Smooth muscle cell (in vitro differentiated cells): ENCODE measurements around the gene TBC1D14. TPM values are rescaled to one million over a fixed set of nuclear protein-coding genes. Genes with fewer than 3 reads are reported as not detected.

ENCODE experiments used
- DNase-seq: peaks from one replicate; lab custom pipeline; 2025; ENCODE audit not compliant: unreplicated experiment; lab: John Stamatoyannopoulos, UW
- H2AFZ ChIP-seq: fragments of 200-600 bp; sonication (generic); 2 replicates; pipeline ENCODE4 v1.6.0; 2016; ENCODE audit warnings: antibody characterized with exemption, low read depth, mild to moderate bottlenecking
- H3F3A ChIP-seq: fragments of 200-600 bp; sonication (generic); 2 replicates; pipeline ENCODE4 v1.6.0; 2017; ENCODE audit warnings: antibody characterized with exemption, low read depth
- H3K27ac ChIP-seq: fragments of 200-600 bp; sonication (generic); 2 replicates; pipeline ENCODE4 v1.5.1; 2016; ENCODE audit warnings: low read depth, mild to moderate bottlenecking
- H3K27me3 ChIP-seq: fragments of 200-600 bp; sonication (generic); 2 replicates; pipeline ENCODE4 v1.6.1; 2016; ENCODE audit warnings: low read depth, mild to moderate bottlenecking
- H3K36me3 ChIP-seq: fragments of 200-600 bp; sonication (generic); 2 replicates; pipeline ENCODE4 v1.5.1; 2016; ENCODE audit warnings: low read depth
- H3K4me1 ChIP-seq: fragments of 200-600 bp; sonication (generic); 2 replicates; pipeline ENCODE4 v1.5.1; 2016; ENCODE audit warnings: low read depth
- H3K4me2 ChIP-seq: fragments of 200-600 bp; sonication (generic); 2 replicates; pipeline ENCODE4 v1.6.0; 2016; ENCODE audit warnings: mild to moderate bottlenecking
- H3K4me3 ChIP-seq: fragments of 200-600 bp; sonication (generic); 2 replicates; pipeline ENCODE4 v1.5.1; 2016; ENCODE audit warnings: mild to moderate bottlenecking
- H3K79me2 ChIP-seq: fragments of 200-600 bp; sonication (generic); 2 replicates; pipeline ENCODE4 v1.6.0; 2016; ENCODE audit warnings: low read depth, mild to moderate bottlenecking
- H3K9ac ChIP-seq: fragments of 200-600 bp; sonication (generic); 2 replicates; pipeline ENCODE4 v1.6.0; 2016; ENCODE audit warnings: low read depth
- H3K9me3 ChIP-seq: fragments of 200-600 bp; sonication (generic); replicated peaks from 2 replicates; pipeline ENCODE4 v1.5.1; 2016; ENCODE audit warnings: low read depth
- H4K20me1 ChIP-seq: fragments of 200-600 bp; sonication (generic); 2 replicates; pipeline ENCODE4 v1.6.0; 2016; ENCODE audit warnings: low read depth
- CTCF ChIP-seq: fragments of 200-600 bp; sonication (generic); IDR thresholded peaks from 2 replicates; pipeline ENCODE4 v1.5.1; 2017; ENCODE audit warnings: borderline replicate concordance, mild to moderate bottlenecking, antibody characterized with exemption; ENCODE audit not compliant: insufficient read depth, poor library complexity, severe bottlenecking
- WGBS: methylation state at CpG from one replicate; pipeline ENCODE4 v1.1.7; 2016; ENCODE audit warnings: low lambda C conversion rate; 5-methylcytosine and 5-hydroxymethylcytosine counted together
- polyA plus RNA-seq: library from polyadenylated mRNA; unstranded; fragments of >200 nt; fragmentation: Nextera tagmentation; extraction: Ambion mirVana; gene quantifications from 2 replicates; pipeline ENCODE4 v1.2.1, GENCODE V29; 2016
- total RNA-seq: library from RNA; depleted of rRNA; stranded (reverse); fragments of >200 nt; gene quantifications from 2 replicates; pipeline ENCODE4 v1.2.3, GENCODE V29; 2014

TBC1D14 gene
- total and polyA plus RNA-seq, 2 experiments from 2014 or later = 13.0 to 24.4 TPM

DNA sequence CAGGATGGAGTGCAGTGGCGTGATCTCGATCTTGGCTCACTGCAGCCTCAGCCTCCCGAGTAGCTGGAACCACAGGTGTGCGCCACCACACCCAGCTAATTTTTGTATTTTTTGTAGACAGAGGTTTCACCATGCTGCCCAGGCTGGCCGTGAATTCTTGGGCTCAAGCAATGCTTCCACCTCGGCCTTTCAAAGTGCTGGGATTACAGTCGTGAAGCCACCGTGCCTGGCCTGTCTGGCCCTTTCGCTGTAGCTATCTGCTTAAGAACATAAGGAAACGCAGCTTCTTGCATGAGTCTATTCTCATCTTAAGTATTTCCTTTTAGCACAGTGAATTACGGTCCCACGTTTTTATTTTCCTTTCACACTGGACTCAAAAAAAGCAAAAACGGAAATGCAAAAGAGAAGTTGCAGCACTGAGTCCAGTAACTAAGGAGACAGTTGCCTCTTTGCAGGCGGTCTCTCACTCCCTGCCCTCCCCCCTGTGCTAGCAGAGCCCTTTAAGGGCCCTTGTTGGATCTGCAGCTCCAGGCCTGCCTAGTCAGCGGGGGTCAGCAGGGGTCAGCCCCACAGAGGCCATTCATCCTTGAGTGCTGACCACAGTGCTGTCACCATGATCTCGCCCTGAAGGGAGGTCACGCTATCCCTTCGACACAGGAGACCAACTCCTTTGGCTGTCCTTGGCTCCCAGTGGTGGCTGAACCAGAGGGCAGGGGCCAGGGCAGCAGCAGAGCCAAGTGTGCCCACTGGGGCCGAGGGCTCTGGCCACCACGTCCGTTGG, 21.8 kb upstream of the TBC1D14 start:
- peaks cover 7% of the 10 kb centered on the region for H3F3A ChIP-seq
- no peaks in the 10 kb centered on the region for H3K27me3 ChIP-seq
- no peak for DNase-seq
- no peaks in the 10 kb centered on the region for H4K20me1 ChIP-seq
- no peaks in the 10 kb centered on the region for H3K9me3 ChIP-seq
- H3K4me1 ChIP-seq = peaks cover 14% of the 10 kb centered on the region
- no peak for TF ChIP-seq CTCF
- H3K36me3 ChIP-seq = no peaks in the 10 kb centered on the region
- no peak overlapping the region for H3K27ac ChIP-seq
- no peak overlapping the region for H2AFZ ChIP-seq
- H3K9ac ChIP-seq = no peak overlapping the region
- H3K4me2 ChIP-seq = no peak overlapping the region
- H3K79me2 ChIP-seq = no peaks in the 10 kb centered on the region
- no peak overlapping the region for H3K4me3 ChIP-seq
- 92% methylated on average over 21 of the region's 21 CpGs for WGBS

DNA sequence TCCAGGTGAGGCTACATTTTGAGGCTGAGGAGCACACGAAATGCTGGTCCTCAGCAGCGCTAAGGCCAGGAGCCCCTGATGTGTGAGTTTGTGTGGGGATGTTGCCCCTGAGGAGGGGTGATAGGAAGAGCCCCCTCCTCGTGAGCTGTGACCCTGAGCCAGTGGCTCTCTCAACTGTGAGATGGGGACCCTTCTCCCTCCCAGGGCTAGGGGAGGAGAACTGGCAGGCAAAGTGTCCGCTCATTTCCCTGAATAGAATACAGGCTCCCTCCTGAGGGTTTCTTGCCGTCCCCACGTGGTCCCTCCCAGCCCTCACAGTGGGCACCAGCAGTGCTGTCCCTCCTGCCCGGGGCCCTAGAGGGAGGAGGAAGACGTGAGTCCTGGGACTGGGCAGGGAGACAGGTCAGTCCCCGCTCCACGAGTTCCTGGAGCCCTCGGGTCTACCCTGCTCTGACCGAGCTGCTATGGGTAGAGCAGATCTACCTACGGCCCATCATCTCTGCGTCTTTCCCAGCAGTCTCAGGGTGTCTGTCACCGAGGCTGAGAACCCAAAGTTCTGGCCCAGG, 21.0 kb upstream of the TBC1D14 start:
- no peaks in the 10 kb centered on the region for H3K79me2 ChIP-seq
- no peak overlapping the region for H3K27ac ChIP-seq
- no peaks in the 10 kb centered on the region for H3F3A ChIP-seq
- no peak overlapping the region for H3K4me2 ChIP-seq
- 88% methylated on average over 15 of the region's 15 CpGs for WGBS
- peaks cover 14% of the 10 kb centered on the region for H3K4me1 ChIP-seq
- no peak overlapping the region for H2AFZ ChIP-seq
- DNase-seq = no peak
- H4K20me1 ChIP-seq = no peaks in the 10 kb centered on the region
- H3K27me3 ChIP-seq = no peaks in the 10 kb centered on the region
- H3K9ac ChIP-seq = no peak overlapping the region
- H3K9me3 ChIP-seq = no peaks in the 10 kb centered on the region
- TF ChIP-seq CTCF = no peak
- H3K4me3 ChIP-seq = no peak overlapping the region
- H3K36me3 ChIP-seq = no peaks in the 10 kb centered on the region

DNA sequence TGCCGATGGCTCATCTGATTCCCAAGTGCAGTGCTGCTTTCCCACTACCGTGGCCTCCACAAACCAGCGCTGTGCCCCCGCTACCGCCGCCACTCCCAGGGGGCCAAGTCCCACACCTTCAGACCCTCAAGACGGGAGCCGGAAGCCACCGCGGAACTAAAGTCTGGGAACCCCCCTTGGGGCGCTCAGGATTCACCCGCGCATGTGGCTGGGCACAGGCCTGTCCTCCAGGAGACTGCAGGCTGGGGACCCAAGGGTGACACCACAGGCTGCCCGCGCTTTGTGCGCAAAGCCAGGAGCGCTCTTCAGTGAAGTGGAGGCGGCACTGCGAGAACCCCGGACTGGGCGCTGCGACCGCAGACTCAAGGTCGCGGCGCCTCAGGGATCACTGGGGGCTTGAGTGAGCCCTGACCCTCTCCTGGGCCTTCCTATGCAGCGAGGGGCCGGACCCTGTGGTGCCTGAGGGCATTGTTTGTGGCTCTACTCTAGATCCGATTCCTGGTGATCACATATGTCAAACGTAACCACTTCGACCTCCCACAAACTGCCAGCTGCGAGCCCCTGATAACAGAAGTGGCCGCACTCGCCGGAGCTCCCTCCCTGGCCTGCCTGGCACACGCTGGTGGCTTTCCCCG, 20.4 kb upstream of the TBC1D14 start:
- no peak overlapping the region for H3K9ac ChIP-seq
- TF ChIP-seq CTCF = no peak
- H3K27me3 ChIP-seq = no peaks in the 10 kb centered on the region
- no peaks in the 10 kb centered on the region for H3K9me3 ChIP-seq
- no peak for DNase-seq
- no peak overlapping the region for H3K27ac ChIP-seq
- H3K4me1 ChIP-seq = peaks cover 8% of the 10 kb centered on the region
- no peaks in the 10 kb centered on the region for H3K36me3 ChIP-seq
- no peaks in the 10 kb centered on the region for H3K79me2 ChIP-seq
- H4K20me1 ChIP-seq = no peaks in the 10 kb centered on the region
- no peak overlapping the region for H3K4me2 ChIP-seq
- H2AFZ ChIP-seq = no peak overlapping the region
- no peak overlapping the region for H3K4me3 ChIP-seq
- WGBS = 95% methylated on average over 37 of the region's 37 CpGs
- no peaks in the 10 kb centered on the region for H3F3A ChIP-seq
